ENCODE data around the gene C8B. TPM values are rescaled to one million over a fixed set of nuclear protein-coding genes. Genes with fewer than 3 reads are reported as not detected.

The C8B gene
- total RNA-seq (2022; extraction: Qiagen RNA extraction; ENCODE audit: low read depth): not detected in 5 replicates

DNA sequence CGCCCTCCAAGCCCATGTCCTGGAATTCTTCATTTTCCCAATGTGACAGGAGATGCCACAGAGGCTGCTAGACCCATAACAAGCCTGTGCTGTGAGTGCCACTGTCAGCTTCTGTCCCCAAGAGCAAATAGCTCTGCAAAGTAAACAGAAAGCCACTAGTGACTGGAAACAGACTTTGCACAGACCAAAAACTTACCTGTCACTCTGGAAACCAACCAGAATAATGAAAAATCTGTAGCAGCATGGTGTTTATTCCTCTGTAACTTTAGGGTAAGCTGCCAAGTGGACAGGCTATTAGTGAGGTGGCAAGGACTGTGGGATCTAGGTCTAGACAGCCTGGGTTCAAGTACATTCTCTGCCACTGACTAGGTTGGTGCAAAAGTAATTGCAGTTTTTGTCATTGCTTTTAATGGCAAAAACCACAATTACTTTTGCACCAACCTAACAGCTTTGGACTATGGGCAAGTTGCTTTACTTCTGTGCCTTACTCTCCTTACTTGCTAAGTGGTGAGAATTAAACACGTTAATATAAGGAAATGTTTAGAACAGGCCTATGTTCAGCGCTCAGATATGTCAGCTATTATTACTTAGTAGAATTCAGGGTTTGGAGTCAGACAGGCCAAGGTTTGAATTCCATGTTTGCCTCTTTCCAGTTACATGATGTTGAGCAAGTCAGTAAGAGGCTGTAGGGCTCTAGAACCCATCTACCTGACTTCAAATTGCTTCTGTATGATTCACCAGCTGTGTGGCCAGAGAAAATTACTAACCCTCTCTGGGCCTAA is at the start of gene C8B:
TSS of gene C8B (minus strand) at position 100 of the 782 bp plus-strand sequence. CDS start at position 33, 67 bp downstream.

Other genes with a start within 250 kb of the C8B start
- not detected in 5 replicates for gene FYB2, start 146.6 kb downstream of the C8B start, total RNA-seq (2022; extraction: Qiagen RNA extraction; ENCODE audit: low read depth)
- gene C8A, start 111.2 kb downstream of the C8B start, total RNA-seq (2022; extraction: Qiagen RNA extraction; ENCODE audit: low read depth): not detected in 5 replicates